ENCODE data around the gene HNRNPC.

HNRNPC gene

GRCh38 chr14:21205026-21205677 is 64.1 kb downstream of the HNRNPC start:
- H3K4me3 ChIP-seq (replicated peaks; ENCODE audit: low read depth, low read length): no peak overlapping the region
- DNase-seq (ENCODE audit: extremely low read depth, low read depth): no peak
- TF ChIP-seq CTCF (IDR thresholded peaks at IDR 0.05; ENCODE audit: low read depth, low read length, missing control alignments): no peak

GRCh38 chr14:21204167-21205025 is 64.8 kb downstream of the HNRNPC start:
- no peak for DNase-seq (ENCODE audit: extremely low read depth, low read depth)
- no peak for TF ChIP-seq CTCF (IDR thresholded peaks at IDR 0.05; ENCODE audit: low read depth, low read length, missing control alignments)
- no peak overlapping the region for H3K4me3 ChIP-seq (replicated peaks; ENCODE audit: low read depth, low read length)

- H3K4me3 ChIP-seq (replicated peaks; ENCODE audit: low read depth, low read length): no peak overlapping the region
- DNase-seq (ENCODE audit: extremely low read depth, low read depth): no peak
Measured at GRCh38 chr14:21203470-21204166, 65.6 kb downstream of the HNRNPC start.

GRCh38 chr14:21202463-21203358 is 66.5 kb downstream of the HNRNPC start:
- no peak overlapping the region for H3K4me3 ChIP-seq (replicated peaks; ENCODE audit: low read depth, low read length)
- no peak for DNase-seq (ENCODE audit: extremely low read depth, low read depth)
- TF ChIP-seq CTCF (IDR thresholded peaks at IDR 0.05; ENCODE audit: low read depth, low read length, missing control alignments): no peak

More at GRCh38 chr14:21203470-21204166, 65.6 kb downstream of the HNRNPC start:
- no peak for TF ChIP-seq CTCF (IDR thresholded peaks at IDR 0.05; ENCODE audit: low read depth, low read length, missing control alignments)

GRCh38 chr14:21201732-21202462 is 67.3 kb downstream of the HNRNPC start:
- TF ChIP-seq CTCF (IDR thresholded peaks at IDR 0.05; ENCODE audit: low read depth, low read length, missing control alignments): no peak
- no peak for DNase-seq (ENCODE audit: extremely low read depth, low read depth)
- no peak overlapping the region for H3K4me3 ChIP-seq (replicated peaks; ENCODE audit: low read depth, low read length)
